K562 (cell line): ENCODE measurements around the gene MBP. TPM values are rescaled to one million over a fixed set of nuclear protein-coding genes. Genes with fewer than 3 reads are reported as not detected.
A peak's percentile ranks its signal among the peaks of the same experiment; 100 is the strongest.

Experiments used
- ATAC-seq: fragments of 200-7000 bp; cut with Tn5 transposase; 3 replicates; pipeline ENCODE4 v1.9.1; 2020; ENCODE audit warnings: moderate library complexity
- BruUV-seq: library from RNA; stranded (reverse); fragments of 400-500 nt; replicated peaks from 2 replicates; lab custom pipeline; 2021; lab: Mats Ljungman, UMichigan
- CTCF ChIA-PET: fragments of 300-600 bp; formaldehyde crosslinking; extraction: SDS; loops from one replicate; lab custom pipeline; 2021; ENCODE audit warnings: low intra/inter-chr PET ratio; lab: Yijun Ruan, JAX
- POLR2A ChIA-PET: fragments of 300-600, 350-650 bp; sonication (Branson Sonifier 250); formaldehyde crosslinking; extraction: SDS; loops from one replicate; lab custom pipeline; 2021; ENCODE audit warnings: antibody characterized with exemption, inconsistent platforms; lab: Yijun Ruan, JAX
- DNase-seq, 4 experiments: peaks; one replicate each; pipeline versions ENCODE4 v3.0.0 to v3.0.0-alpha.2; 2011 to 2018; ENCODE audit warnings: low spot score in 3 of 4, mixed read lengths in 3 of 4; ENCODE audit errors: extremely low read depth in 1 of 4
- FAIRE-seq: peaks from 2 replicates; lab custom pipeline; 2011; peaks lifted over from hg19 to GRCh38; lab: Jason Lieb, UNC
- H2AFZ ChIP-seq: 2 replicates; pipeline ENCODE4 v1.6.0; 2011; ENCODE audit warnings: low read depth, low read length, control low read depth, inconsistent platforms
- H3K27ac ChIP-seq: fragments of 200-600 bp; 3 replicates; pipeline ENCODE4 v1.8.0; 2011; ENCODE audit warnings: low read depth, mild to moderate bottlenecking, control low read depth, inconsistent platforms, low read length, moderate library complexity, mixed read lengths; ENCODE audit errors: extremely low read depth
- H3K27me3 ChIP-seq, 2 experiments: fragments of 300-600 bp in 1 of 2; 2 replicates in 1 of 2; 3 replicates in 1 of 2; pipeline versions ENCODE4 v1.6.0 to v1.8.0; 2011; ENCODE audit warnings: inconsistent platforms in 2 of 2, low read length in 2 of 2, mild to moderate bottlenecking in 1 of 2, mixed read lengths in 1 of 2, moderate library complexity in 1 of 2; ENCODE audit not compliant: control insufficient read depth in 2 of 2, insufficient read depth in 2 of 2
- H3K36me3 ChIP-seq: fragments of 300-600 bp; 3 replicates; pipeline ENCODE4 v1.8.0; 2011; ENCODE audit warnings: mild to moderate bottlenecking, low read length, inconsistent platforms; ENCODE audit not compliant: control insufficient read depth, insufficient read depth
- H3K4me1 ChIP-seq, 2 experiments: fragments of 200-600 bp in 1 of 2; replicated peaks in 1 of 2; 2 replicates in 1 of 2; 3 replicates in 1 of 2; pipeline versions ENCODE4 v1.5.1 to v1.8.0; 2011; ENCODE audit warnings: inconsistent platforms in 2 of 2, low read length in 2 of 2, mild to moderate bottlenecking in 1 of 2, mixed read lengths in 1 of 2, moderate library complexity in 1 of 2; ENCODE audit not compliant: control insufficient read depth in 2 of 2, insufficient read depth in 2 of 2
- H3K4me2 ChIP-seq: 2 replicates; pipeline ENCODE4 v1.6.1; 2011; ENCODE audit warnings: low read length, control low read depth, inconsistent platforms, mixed read lengths; ENCODE audit not compliant: insufficient read depth
- H3K4me3 ChIP-seq: fragments of 200-600 bp; sonication (generic), shearing (Covaris generic); 2 replicates; pipeline ENCODE4 v1.5.1; 2016; ENCODE audit warnings: control low read depth, inconsistent platforms
- H3K79me2 ChIP-seq: fragments of 200-600 bp; 3 replicates; pipeline ENCODE4 v1.8.0; 2011; ENCODE audit warnings: low read length, inconsistent platforms; ENCODE audit not compliant: control insufficient read depth, insufficient read depth
- H3K9ac ChIP-seq, 2 experiments: 2 replicates each; pipeline versions ENCODE4 v1.6.0 to v1.6.1; 2011; ENCODE audit warnings: low read depth in 2 of 2, low read length in 2 of 2, control low read depth in 1 of 2, inconsistent platforms in 1 of 2, mild to moderate bottlenecking in 1 of 2, mixed read lengths in 1 of 2; ENCODE audit not compliant: insufficient read depth in 1 of 2
- H3K9me1 ChIP-seq: one replicate; pipeline ENCODE4 v1.6.0; 2011; ENCODE audit warnings: inconsistent platforms, mild to moderate bottlenecking, low read length, moderate library complexity; ENCODE audit not compliant: control insufficient read depth, insufficient read depth
- H3K9me3 ChIP-seq: replicated peaks from 2 replicates; pipeline ENCODE4 v1.5.1; 2011; ENCODE audit warnings: low read depth, low read length, inconsistent platforms; ENCODE audit not compliant: control insufficient read depth, insufficient read depth
- H4K20me1 ChIP-seq: replicated peaks from 2 replicates; pipeline ENCODE4 v1.6.1; 2011; ENCODE audit warnings: low read length, inconsistent platforms, mixed read lengths; ENCODE audit not compliant: control insufficient read depth, insufficient read depth
- BCOR ChIP-seq: fragments of 450-650 bp; IDR thresholded peaks from 2 replicates; pipeline ENCODE4 v1.6.1; 2016
- CBFB ChIP-seq: sonication (generic); formaldehyde crosslinking; IDR thresholded peaks from 2 replicates; pipeline ENCODE4 v1.4.0; 2020; ENCODE audit warnings: mild to moderate bottlenecking, missing genetic modification reagents
- GABPB1 ChIP-seq: sonication (generic); formaldehyde crosslinking; IDR thresholded peaks from 2 replicates; pipeline ENCODE4 v1.8.0; 2022; ENCODE audit warnings: mild to moderate bottlenecking, missing genetic modification reagents
- ZC3H4 ChIP-seq: sonication (generic); formaldehyde crosslinking; IDR thresholded peaks from 2 replicates; pipeline ENCODE4 v1.9.0; 2021; ENCODE audit warnings: missing genetic modification reagents, borderline replicate concordance
- WGBS: fragments of 100-300 bp; shearing (Covaris generic); methylation state at CpG from one replicate; pipeline ENCODE4 v1.1.6; 2016; ENCODE audit warnings: low coverage, mixed read lengths; ENCODE audit not compliant: insufficient coverage; ENCODE audit errors: missing lambda C conversion rate; 5-methylcytosine and 5-hydroxymethylcytosine counted together
- in situ Hi-C: fragments of 300-500 bp; cut with MboI; formaldehyde crosslinking; loops from 4 replicates; pipeline ENCODE4 v1.15.0; 2018; ENCODE audit warnings: inconsistent platforms, mixed read lengths
- intact Hi-C: fragments of 100-400 bp; cut with micrococcal nuclease; formaldehyde crosslinking; loops from 2 replicates; pipeline ENCODE4 v1.14.2; 2022
- polyA plus RNA-seq, 8 experiments: library from polyadenylated mRNA; depleted of rRNA in 4 of 8; stranded (reverse) in 5 of 8; unstranded in 3 of 8; fragments of >200 nt; fragmentation: Nextera tagmentation in 2 of 8; fragmentation: Illumina TruSeq in 1 of 8; extraction: Ambion mirVana in 2 of 8; extraction: Trizol in 1 of 8; gene quantifications; 2 replicates each; pipeline versions ENCODE4 v1.2.1 to v1.2.3, GENCODE V29; 2011 to 2014; ENCODE audit warnings: inconsistent platforms in 1 of 8, missing spikeins in 1 of 8
- total RNA-seq, 7 experiments: library from RNA; depleted of rRNA in 6 of 7; stranded (reverse); fragments of >200 nt in 6 of 7; fragmentation: Illumina TruSeq in 2 of 7; extraction: Trizol in 2 of 7; gene quantifications; 2 replicates each; pipeline versions ENCODE4 v1.2.1 to v1.2.3, GENCODE V29; 2011 to 2021; ENCODE audit warnings: low replicate concordance in 1 of 7
- TF ChIP-seq, protein P1 (sequence below): sonication (generic); formaldehyde crosslinking; IDR thresholded peaks from 2 replicates; pipeline ENCODE4 v1.5.0; 2020; ENCODE audit warnings: missing genetic modification reagents
- TF ChIP-seq, protein P2 (sequence below): fragments of 250-450 bp; sonication (Bioruptor Pico); IDR thresholded peaks from 2 replicates; pipeline ENCODE4 v1.6.1; 2021; ENCODE audit warnings: mild to moderate bottlenecking
- TF ChIP-seq, protein P3 (sequence below): fragments of 250-450 bp; sonication (Bioruptor Pico); IDR thresholded peaks from 2 replicates; pipeline ENCODE4 v1.8.0; 2021; ENCODE audit warnings: moderate library complexity, mild to moderate bottlenecking, inconsistent platforms

Gene MBP
- total and polyA plus RNA-seq, 9 of the 15 experiments (the other 6 are each of a cell fraction or from before 2014, with no cell fraction given) = 0.09 TPM; not detected in 8

DNA sequence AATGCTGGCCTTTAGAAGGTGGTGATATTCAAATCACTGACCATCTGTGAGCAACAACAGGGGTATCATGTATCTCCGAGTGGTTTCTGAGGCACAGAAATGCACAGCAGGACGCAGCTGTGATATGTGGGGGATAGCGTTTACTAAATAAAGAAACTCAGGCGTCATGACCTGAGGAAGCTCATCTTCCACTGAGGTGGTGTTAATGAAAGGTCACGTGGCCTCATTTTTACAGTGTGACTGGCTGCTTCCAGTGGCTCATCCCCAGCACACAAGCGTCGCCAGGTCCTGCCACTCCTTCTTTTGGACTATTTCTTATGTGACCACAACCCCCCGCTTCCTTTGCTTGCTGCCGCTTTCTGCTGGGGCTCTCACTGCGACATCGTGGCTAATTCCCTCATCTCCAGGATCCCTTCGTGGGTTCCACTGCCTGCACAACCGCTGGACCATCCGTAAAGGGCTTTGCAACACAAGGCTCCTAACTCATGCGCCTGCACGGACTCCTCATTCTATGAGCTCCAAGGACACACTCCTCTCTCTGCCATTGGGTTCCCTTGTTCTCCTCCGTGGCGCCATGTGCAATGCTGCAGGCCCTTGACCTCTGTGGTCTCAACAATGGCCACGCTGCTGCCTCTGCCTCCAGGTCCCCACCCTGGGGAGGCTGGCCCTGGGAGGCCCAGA lies 109.3 kb downstream of the MBP start:
- Histone ChIP-seq H3K9ac (no peak overlapping the region), H4K20me1 (no peaks in the 10 kb centered on the region), H3K4me3 (no peak overlapping the region), H3K79me2 (no peaks in the 10 kb centered on the region), H3K9me1 (no peaks in the 10 kb centered on the region), H3K9me3 (no peaks in the 10 kb centered on the region), H3K36me3 (no peaks in the 10 kb centered on the region), H3K4me2 (no peak overlapping the region), H3K27ac (no peak overlapping the region), H2AFZ (no peak overlapping the region), H3K4me1 (no peaks in the 10 kb centered on the region; a peak in 1 of 5 replicates), H3K27me3 (peaks cover 2 to 30% of the 10 kb centered on the region in 2 experiments; a peak in 3 of 5 replicates)
- intact Hi-C loops (no loop called here), in situ Hi-C loops (no loop called here)
- FAIRE-seq (no peak), DNase-seq (no peak), ATAC-seq (no peak)
- CTCF ChIA-PET = no interaction called here
- POLR2A ChIA-PET = no interaction called here
- BruUV-seq = no TSS peak
- 0% methylated on average over 15 of the region's 19 CpGs for WGBS
- TF ChIP-seq, protein P1, sequence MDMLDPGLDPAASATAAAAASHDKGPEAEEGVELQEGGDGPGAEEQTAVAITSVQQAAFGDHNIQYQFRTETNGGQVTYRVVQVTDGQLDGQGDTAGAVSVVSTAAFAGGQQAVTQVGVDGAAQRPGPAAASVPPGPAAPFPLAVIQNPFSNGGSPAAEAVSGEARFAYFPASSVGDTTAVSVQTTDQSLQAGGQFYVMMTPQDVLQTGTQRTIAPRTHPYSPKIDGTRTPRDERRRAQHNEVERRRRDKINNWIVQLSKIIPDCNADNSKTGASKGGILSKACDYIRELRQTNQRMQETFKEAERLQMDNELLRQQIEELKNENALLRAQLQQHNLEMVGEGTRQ = peak; percentile 21; the same call in 1 of the 2 replicates
- TF ChIP-seq, protein P2, sequence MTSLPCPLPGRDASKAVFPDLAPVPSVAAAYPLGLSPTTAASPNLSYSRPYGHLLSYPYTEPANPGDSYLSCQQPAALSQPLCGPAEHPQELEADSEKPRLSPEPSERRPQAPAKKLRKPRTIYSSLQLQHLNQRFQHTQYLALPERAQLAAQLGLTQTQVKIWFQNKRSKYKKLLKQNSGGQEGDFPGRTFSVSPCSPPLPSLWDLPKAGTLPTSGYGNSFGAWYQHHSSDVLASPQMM (CRISPR knock-in tag) = no peak
- TF ChIP-seq, protein P3, sequence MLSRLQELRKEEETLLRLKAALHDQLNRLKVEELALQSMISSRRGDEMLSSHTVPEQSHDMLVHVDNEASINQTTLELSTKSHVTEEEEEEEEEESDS (CRISPR knock-in tag) = no peak
- TF ChIP-seq ZC3H4 (CRISPR knock-in tag) (no peak), CBFB (no peak), GABPB1 (CRISPR knock-in tag) (no peak), BCOR (no peak)
